Measurements from ENCODE around the gene ELK3. TPM values are rescaled to one million over a fixed set of nuclear protein-coding genes. Genes with fewer than 3 reads are reported as not detected.

The ELK3 gene
- total RNA-seq, 4 donors from 2014 or later: 19.8 to 55.4 (median 31.8) TPM

GRCh38 chr12:96295532-96296160, 101.5 kb downstream of the ELK3 start:
- Histone ChIP-seq H3K4me1 (no peaks in the 10 kb centered on the region), H3K27me3 (no peaks in the 10 kb centered on the region), H3K9me3 (no peaks in the 10 kb centered on the region), H3K36me3 (peaks cover 0 to 3% of the 10 kb centered on the region in 2 donors), H3K4me3 (replicated peaks in 1 of 3) (no peak overlapping the region), H3K27ac (no peak overlapping the region)
- intact Hi-C loops (cut with DNase I): no loop called here
- DNase-seq: no peak
- TF ChIP-seq POLR2A (IDR thresholded peaks at IDR 0.05) (no peak), CTCF (IDR thresholded peaks at IDR 0.05) (no peak)
- WGBS, 2 donors: 93 to 96% methylated on average over 6 of the region's 6 CpGs

- Histone ChIP-seq H3K4me1 (no peaks in the 10 kb centered on the region), H3K4me3 (replicated peaks in 1 of 3) (no peak overlapping the region), H3K27me3 (no peaks in the 10 kb centered on the region), H3K9me3 (no peaks in the 10 kb centered on the region), H3K36me3 (peaks cover 0 to 3% of the 10 kb centered on the region in 2 donors), H3K27ac (no peak overlapping the region)
- WGBS, 2 donors: 97 to 98% methylated on average over 4 of the region's 4 CpGs
- DNase-seq: no peak
- TF ChIP-seq POLR2A (IDR thresholded peaks at IDR 0.05) (no peak), CTCF (IDR thresholded peaks at IDR 0.05) (no peak)
- intact Hi-C loops (cut with DNase I): no loop called here
These were observed 103.3 kb downstream of the ELK3 start for GRCh38 chr12:96297504-96297903.

GRCh38 chr12:96300064-96300463, 105.9 kb downstream of the ELK3 start:
- WGBS, 2 donors: 92 to 98% methylated on average over 5 of the region's 5 CpGs

GRCh38 chr12:96301732-96302131, 107.6 kb downstream of the ELK3 start:
- intact Hi-C loops (cut with DNase I): no loop called here
- no peak overlapping the region for H3K4me3 ChIP-seq (replicated peaks in 1 of 3)
- no peak for TF ChIP-seq POLR2A (IDR thresholded peaks at IDR 0.05)
- no peak for TF ChIP-seq CTCF (IDR thresholded peaks at IDR 0.05)
- WGBS, 2 donors: 97% methylated on average over 4 of the region's 4 CpGs
- no peaks in the 10 kb centered on the region for H3K4me1 ChIP-seq
- peaks cover 0 to 3% of the 10 kb centered on the region in 2 donors for H3K36me3 ChIP-seq
- DNase-seq: no peak
- no peaks in the 10 kb centered on the region for H3K27me3 ChIP-seq
- H3K9me3 ChIP-seq: no peaks in the 10 kb centered on the region
- no peak overlapping the region for H3K27ac ChIP-seq

More at GRCh38 chr12:96300064-96300463, 105.9 kb downstream of the ELK3 start:
- Histone ChIP-seq H3K36me3 (peaks cover 0 to 3% of the 10 kb centered on the region in 2 donors), H3K27ac (no peak overlapping the region), H3K9me3 (no peaks in the 10 kb centered on the region), H3K4me3 (replicated peaks in 1 of 3) (no peak overlapping the region), H3K4me1 (no peaks in the 10 kb centered on the region), H3K27me3 (no peaks in the 10 kb centered on the region)
- TF ChIP-seq POLR2A (IDR thresholded peaks at IDR 0.05): no peak
- no peak for TF ChIP-seq CTCF (IDR thresholded peaks at IDR 0.05)
- intact Hi-C loops (cut with DNase I): no loop called here
- DNase-seq: no peak

- intact Hi-C loops (cut with DNase I): no loop called here
- Histone ChIP-seq H3K27ac (no peak overlapping the region), H3K4me3 (replicated peaks in 1 of 3) (no peak overlapping the region), H3K4me1 (no peaks in the 10 kb centered on the region), H3K27me3 (no peaks in the 10 kb centered on the region), H3K36me3 (no peaks in the 10 kb centered on the region), H3K9me3 (no peaks in the 10 kb centered on the region)
- no peak for TF ChIP-seq CTCF (IDR thresholded peaks at IDR 0.05)
- TF ChIP-seq POLR2A (IDR thresholded peaks at IDR 0.05): no peak
- no peak for DNase-seq
- 80 to 83% methylated on average over 2 of the region's 2 CpGs for WGBS, 2 donors
These were observed 108.6 kb downstream of the ELK3 start for GRCh38 chr12:96302687-96303310.

Measured in thyroid gland (tissue), 4 donors.